ENCODE measurements around the gene CFAP45. TPM values are rescaled to one million over a fixed set of nuclear protein-coding genes. Genes with fewer than 3 reads are reported as not detected.

Gene CFAP45
- polyA plus RNA-seq, 1 of the 3 experiments (the other 2 are of a cell fraction): 0.74 TPM

DNA sequence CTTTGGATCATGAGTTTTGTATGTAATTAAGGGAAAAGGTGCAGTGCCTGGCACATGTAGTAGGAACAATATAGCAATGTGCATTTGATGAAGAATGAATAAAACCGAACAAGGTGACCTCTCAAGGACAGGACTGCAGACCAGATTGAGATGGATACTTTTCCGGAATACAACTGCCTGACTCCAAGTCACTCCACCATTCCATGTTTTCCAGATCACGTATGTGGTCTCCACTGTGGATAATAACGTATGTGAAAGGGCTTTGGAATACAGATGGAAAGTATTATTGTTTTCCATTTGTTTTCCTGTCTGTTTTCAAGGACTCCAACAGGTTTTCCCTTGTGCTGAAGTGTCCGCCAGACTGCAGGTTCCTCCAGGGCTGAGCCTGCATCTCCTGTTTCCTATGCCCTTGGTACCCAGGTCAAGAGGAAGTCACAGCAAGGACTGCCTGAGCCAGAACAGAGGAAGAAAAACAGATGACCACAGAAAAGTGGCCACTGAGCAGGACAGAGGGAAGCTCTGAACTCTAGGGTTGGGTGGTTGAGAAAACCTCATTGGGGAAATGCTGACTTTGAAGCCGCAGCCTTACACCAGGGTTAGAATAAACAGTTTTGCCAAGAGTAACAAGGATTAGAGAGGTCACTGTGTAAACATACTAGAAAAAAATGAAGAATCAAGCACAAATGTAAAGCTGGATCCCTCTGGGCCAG, 4.0 kb downstream of the CFAP45 start (continued):
- TF ChIP-seq, protein P1, sequence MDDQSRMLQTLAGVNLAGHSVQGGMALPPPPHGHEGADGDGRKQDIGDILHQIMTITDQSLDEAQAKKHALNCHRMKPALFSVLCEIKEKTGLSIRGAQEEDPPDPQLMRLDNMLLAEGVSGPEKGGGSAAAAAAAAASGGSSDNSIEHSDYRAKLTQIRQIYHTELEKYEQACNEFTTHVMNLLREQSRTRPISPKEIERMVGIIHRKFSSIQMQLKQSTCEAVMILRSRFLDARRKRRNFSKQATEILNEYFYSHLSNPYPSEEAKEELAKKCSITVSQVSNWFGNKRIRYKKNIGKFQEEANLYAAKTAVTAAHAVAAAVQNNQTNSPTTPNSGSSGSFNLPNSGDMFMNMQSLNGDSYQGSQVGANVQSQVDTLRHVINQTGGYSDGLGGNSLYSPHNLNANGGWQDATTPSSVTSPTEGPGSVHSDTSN (IDR thresholded peaks at IDR 0.05): no peak
- no peak for TF ChIP-seq TAF1 (IDR thresholded peaks at IDR 0.05; ENCODE audit: borderline replicate concordance, low read depth, low read length)
- no peak for TF ChIP-seq NRF1 (IDR thresholded peaks at IDR 0.05; ENCODE audit: low read depth, low read length)
- TF ChIP-seq, protein P2, sequence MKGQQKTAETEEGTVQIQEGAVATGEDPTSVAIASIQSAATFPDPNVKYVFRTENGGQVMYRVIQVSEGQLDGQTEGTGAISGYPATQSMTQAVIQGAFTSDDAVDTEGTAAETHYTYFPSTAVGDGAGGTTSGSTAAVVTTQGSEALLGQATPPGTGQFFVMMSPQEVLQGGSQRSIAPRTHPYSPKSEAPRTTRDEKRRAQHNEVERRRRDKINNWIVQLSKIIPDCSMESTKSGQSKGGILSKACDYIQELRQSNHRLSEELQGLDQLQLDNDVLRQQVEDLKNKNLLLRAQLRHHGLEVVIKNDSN (IDR thresholded peaks at IDR 0.05; ENCODE audit: borderline replicate concordance, low read depth): no peak
- TF ChIP-seq SIN3A (IDR thresholded peaks at IDR 0.05; ENCODE audit: borderline replicate concordance, low read depth, low read length): no peak
- TF ChIP-seq, protein P3, sequence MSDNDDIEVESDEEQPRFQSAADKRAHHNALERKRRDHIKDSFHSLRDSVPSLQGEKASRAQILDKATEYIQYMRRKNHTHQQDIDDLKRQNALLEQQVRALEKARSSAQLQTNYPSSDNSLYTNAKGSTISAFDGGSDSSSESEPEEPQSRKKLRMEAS (IDR thresholded peaks at IDR 0.05; ENCODE audit: low read depth): no peak

DNA sequence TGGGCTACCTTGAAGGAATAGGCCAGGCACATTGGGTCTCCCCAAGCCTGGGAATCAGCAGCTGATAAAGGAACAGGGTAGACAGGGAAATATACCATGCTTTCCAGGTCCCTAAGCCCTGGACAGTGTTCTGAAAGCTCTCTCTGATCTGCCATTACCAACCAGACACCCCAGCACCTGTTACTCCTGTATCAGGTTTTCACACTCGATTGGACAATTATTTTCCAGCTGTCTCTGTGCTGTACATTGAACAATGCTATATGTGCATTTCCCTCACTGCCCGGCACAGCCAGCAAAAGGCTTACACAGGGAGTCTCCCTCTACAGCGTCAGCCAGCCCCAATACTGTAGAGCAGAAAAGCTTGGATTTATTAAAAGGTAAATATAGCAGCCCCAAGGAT, 4.7 kb downstream of the CFAP45 start:
- no peaks in the 10 kb centered on the region for H3K79me2 ChIP-seq (ENCODE audit: insufficient read depth)
- peaks cover 1% of the 10 kb centered on the region for H3F3A ChIP-seq (replicated peaks; ENCODE audit: insufficient read depth)
- no peak overlapping the region for H2AFZ ChIP-seq (ENCODE audit: low read depth)
- H3K9ac ChIP-seq: no peak overlapping the region
- CTCF ChIA-PET: interaction anchor here (0.6 to 14.6 kb wide), 8 partner anchors 8 to 125 kb away, joined by 3 to 533 read pairs (median 4); partner anchors contain the start of genes DUSP23, FCRL6 and IGSF9
- no peaks in the 10 kb centered on the region for H3K27me3 ChIP-seq (ENCODE audit: insufficient read depth)
- POLR2A ChIA-PET: no interaction called here
- peaks cover 1 to 16% of the 10 kb centered on the region in 2 experiments for H3K4me1 ChIP-seq (ENCODE audit: control insufficient read depth in 1 of 2, insufficient read depth in 2 of 2, low read depth in 1 of 2, low read length in 1 of 2)
- H3K9me2 ChIP-seq: no peaks in the 10 kb centered on the region
- TF ChIP-seq, protein P4, sequence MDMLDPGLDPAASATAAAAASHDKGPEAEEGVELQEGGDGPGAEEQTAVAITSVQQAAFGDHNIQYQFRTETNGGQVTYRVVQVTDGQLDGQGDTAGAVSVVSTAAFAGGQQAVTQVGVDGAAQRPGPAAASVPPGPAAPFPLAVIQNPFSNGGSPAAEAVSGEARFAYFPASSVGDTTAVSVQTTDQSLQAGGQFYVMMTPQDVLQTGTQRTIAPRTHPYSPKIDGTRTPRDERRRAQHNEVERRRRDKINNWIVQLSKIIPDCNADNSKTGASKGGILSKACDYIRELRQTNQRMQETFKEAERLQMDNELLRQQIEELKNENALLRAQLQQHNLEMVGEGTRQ (IDR thresholded peaks at IDR 0.05; ENCODE audit: borderline replicate concordance, low read depth, low read length): no peak
- TF ChIP-seq POLR2AphosphoS5 (IDR thresholded peaks at IDR 0.05; ENCODE audit: low read depth, low read length) (no peak), TAF1 (IDR thresholded peaks at IDR 0.05; ENCODE audit: borderline replicate concordance, low read depth, low read length) (no peak), TCF12 (IDR thresholded peaks at IDR 0.05) (no peak), NRF1 (IDR thresholded peaks at IDR 0.05; ENCODE audit: low read depth, low read length) (no peak)
- no peaks in the 10 kb centered on the region for H3K9me3 ChIP-seq
- H3K4me2 ChIP-seq: no peak overlapping the region
- WGBS (ENCODE audit: low lambda C conversion rate): 45% methylated on average over 3 of the region's 3 CpGs
- no peaks in the 10 kb centered on the region for H4K20me1 ChIP-seq (ENCODE audit: insufficient read depth)
- no peak overlapping the region for H3K27ac ChIP-seq (ENCODE audit: low read depth in 2 of 2, low read length in 1 of 2)
- H3K4me3 ChIP-seq (ENCODE audit: low read depth in 2 of 2, low read length in 1 of 2): no peak overlapping the region
- no peaks in the 10 kb centered on the region for H3K36me3 ChIP-seq (replicated peaks in 1 of 2; ENCODE audit: control insufficient read depth in 1 of 2, insufficient read depth in 2 of 2, low read length in 1 of 2)
- DNase-seq: no peak

DNA sequence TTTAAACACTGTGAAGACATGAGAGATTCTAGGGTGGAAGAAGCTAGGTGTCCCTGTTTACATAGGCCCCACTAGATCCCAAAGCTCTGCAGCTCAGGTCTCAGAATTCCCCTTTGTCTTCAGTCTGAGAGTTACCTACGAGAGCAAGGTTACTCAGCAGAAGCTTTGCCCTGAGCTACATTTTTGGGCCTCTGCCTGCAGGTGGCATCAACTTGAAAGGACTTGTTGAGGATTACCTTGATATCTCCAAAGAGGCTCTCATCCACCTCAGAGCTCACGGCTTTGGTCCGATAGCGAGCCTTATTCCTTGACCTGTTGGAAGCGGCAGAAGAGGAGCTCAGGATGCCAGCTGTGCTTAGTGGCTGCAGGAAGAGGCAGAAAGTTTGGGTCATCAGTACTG, 7.0 kb downstream of the CFAP45 start:
- Histone ChIP-seq H2AFZ (ENCODE audit: low read depth) (no peak overlapping the region), H3K4me3 (ENCODE audit: low read depth in 2 of 2, low read length in 1 of 2) (no peak overlapping the region), H3K4me2 (no peak overlapping the region), H3F3A (replicated peaks; ENCODE audit: insufficient read depth) (peaks cover 9% of the 10 kb centered on the region), H3K27me3 (ENCODE audit: insufficient read depth) (no peaks in the 10 kb centered on the region), H3K27ac (ENCODE audit: low read depth in 2 of 2, low read length in 1 of 2) (no peak overlapping the region), H3K9ac (no peak overlapping the region), H4K20me1 (ENCODE audit: insufficient read depth) (no peaks in the 10 kb centered on the region), H3K36me3 (replicated peaks in 1 of 2; ENCODE audit: control insufficient read depth in 1 of 2, insufficient read depth in 2 of 2, low read length in 1 of 2) (no peaks in the 10 kb centered on the region), H3K4me1 (ENCODE audit: control insufficient read depth in 1 of 2, insufficient read depth in 2 of 2, low read depth in 1 of 2, low read length in 1 of 2) (peaks cover 13 to 32% of the 10 kb centered on the region in 2 experiments), H3K9me2 (no peaks in the 10 kb centered on the region), H3K9me3 (no peaks in the 10 kb centered on the region), H3K79me2 (ENCODE audit: insufficient read depth) (no peaks in the 10 kb centered on the region)
- ChIA-PET CTCF (interaction anchor here (0.9 to 14.6 kb wide), 23 partner anchors 12 to 760 kb away, joined by 3 to 533 read pairs (median 6); partner anchors contain the start of genes DUSP23, FCRL6, IGSF9 and TAGLN2), POLR2A (no interaction called here)
- no peak for DNase-seq
- WGBS (ENCODE audit: low lambda C conversion rate): 93% methylated on average over 5 of the region's 5 CpGs
- no peak for TF ChIP-seq EP300 (IDR thresholded peaks at IDR 0.05; ENCODE audit: borderline replicate concordance in 1 of 2, low read depth in 1 of 2, low read length in 1 of 2)
- TF ChIP-seq FOXJ3 (CRISPR knock-in tag; IDR thresholded peaks at IDR 0.05): no peak
- no peak for TF ChIP-seq FOXM1 (IDR thresholded peaks at IDR 0.05; ENCODE audit: low read depth)
- TF ChIP-seq EZH2phosphoT487 (IDR thresholded peaks at IDR 0.05; ENCODE audit: borderline replicate concordance, low read depth): no peak
- TF ChIP-seq GABPA (IDR thresholded peaks at IDR 0.05; ENCODE audit: low read depth): no peak
- no peak for TF ChIP-seq CHD2 (IDR thresholded peaks at IDR 0.05; ENCODE audit: low read length, partially characterized antibody)
- TF ChIP-seq SIN3A (IDR thresholded peaks at IDR 0.05; ENCODE audit: borderline replicate concordance, low read depth, low read length): no peak
- TF ChIP-seq, protein P5, sequence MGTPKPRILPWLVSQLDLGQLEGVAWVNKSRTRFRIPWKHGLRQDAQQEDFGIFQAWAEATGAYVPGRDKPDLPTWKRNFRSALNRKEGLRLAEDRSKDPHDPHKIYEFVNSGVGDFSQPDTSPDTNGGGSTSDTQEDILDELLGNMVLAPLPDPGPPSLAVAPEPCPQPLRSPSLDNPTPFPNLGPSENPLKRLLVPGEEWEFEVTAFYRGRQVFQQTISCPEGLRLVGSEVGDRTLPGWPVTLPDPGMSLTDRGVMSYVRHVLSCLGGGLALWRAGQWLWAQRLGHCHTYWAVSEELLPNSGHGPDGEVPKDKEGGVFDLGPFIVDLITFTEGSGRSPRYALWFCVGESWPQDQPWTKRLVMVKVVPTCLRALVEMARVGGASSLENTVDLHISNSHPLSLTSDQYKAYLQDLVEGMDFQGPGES (IDR thresholded peaks at IDR 0.05; ENCODE audit: low read depth, low read length): no peak
- TF ChIP-seq, protein P4 (IDR thresholded peaks at IDR 0.05; ENCODE audit: borderline replicate concordance, low read depth, low read length): no peak
- TF ChIP-seq NFIC (IDR thresholded peaks at IDR 0.05; ENCODE audit: borderline replicate concordance): no peak
- no peak for TF ChIP-seq NRF1 (IDR thresholded peaks at IDR 0.05; ENCODE audit: low read depth, low read length)
- no peak for TF ChIP-seq MXI1 (IDR thresholded peaks at IDR 0.05; ENCODE audit: low read depth, low read length)
- no peak for TF ChIP-seq ELF1 (IDR thresholded peaks at IDR 0.05)
- TF ChIP-seq GATA2 (CRISPR knock-in tag; IDR thresholded peaks at IDR 0.05): no peak

Data from SK-N-SH (cell line).